Activated CD8-positive, alpha-beta T cell treated with anti-CD3 and anti-CD28 coated beads for 36 hours (primary cell): Measurements from ENCODE around the gene GSTO1. TPM values are rescaled to one million over a fixed set of nuclear protein-coding genes. Genes with fewer than 3 reads are reported as not detected.

Source experiments
- ATAC-seq: fragments of 200-7000 bp; cut with Tn5 transposase; one replicate; pipeline ENCODE4 v1.10.0; 2021; ENCODE audit warnings: mild to moderate bottlenecking, moderate library complexity
- CTCF ChIA-PET: fragments of 350-600 bp; sonication (Branson Sonifier 250); formaldehyde crosslinking; loops from one replicate; lab custom pipeline; 2021; ENCODE audit warnings: antibody characterized with exemption; lab: Charles Lee
- POLR2A ChIA-PET: fragments of 350-600 bp; sonication (Branson Sonifier 250); formaldehyde crosslinking; loops from one replicate; lab custom pipeline; 2021; ENCODE audit warnings: antibody characterized with exemption; lab: Charles Lee
- DNase-seq: peaks from one replicate; pipeline ENCODE4 v3.0.0-alpha.2; 2020
- H3K27ac Mint-ChIP-seq: one replicate; pipeline ENCODE4 v1.8.0; 2021; ENCODE audit warnings: mild to moderate bottlenecking, mixed read lengths
- H3K27me3 Mint-ChIP-seq: one replicate; pipeline ENCODE4 v1.8.0; 2021; ENCODE audit warnings: mixed read lengths
- H3K36me3 Mint-ChIP-seq: one replicate; pipeline ENCODE4 v1.8.0; 2021; ENCODE audit warnings: low read depth, mixed read lengths
- H3K4me1 Mint-ChIP-seq: one replicate; pipeline ENCODE4 v1.8.0; 2021; ENCODE audit warnings: low read depth, mixed read lengths
- H3K4me3 Mint-ChIP-seq: one replicate; pipeline ENCODE4 v1.8.0; 2021; ENCODE audit warnings: mild to moderate bottlenecking, moderate library complexity, mixed read lengths
- H3K9me3 Mint-ChIP-seq: one replicate; pipeline ENCODE4 v1.8.0; 2021; ENCODE audit warnings: mixed read lengths
- intact Hi-C: fragments of 100-400 bp; cut with micrococcal nuclease; formaldehyde crosslinking; loops from one replicate; pipeline ENCODE4 v1.10.0; 2022
- total RNA-seq, 2 experiments: library from RNA; stranded (reverse); gene quantifications; one replicate each; pipeline ENCODE4 v1.2.3, GENCODE V29; 2021
- TF ChIP-seq, protein P1 (sequence below): fragments of 200-600 bp; IDR thresholded peaks from one replicate; pipeline ENCODE4 v1.8.0; 2022; ENCODE audit warnings: antibody characterized with exemption, mild to moderate bottlenecking

GSTO1 gene
- total RNA-seq, 2 experiments from 2014 or later: 179 to 189 TPM

DNA sequence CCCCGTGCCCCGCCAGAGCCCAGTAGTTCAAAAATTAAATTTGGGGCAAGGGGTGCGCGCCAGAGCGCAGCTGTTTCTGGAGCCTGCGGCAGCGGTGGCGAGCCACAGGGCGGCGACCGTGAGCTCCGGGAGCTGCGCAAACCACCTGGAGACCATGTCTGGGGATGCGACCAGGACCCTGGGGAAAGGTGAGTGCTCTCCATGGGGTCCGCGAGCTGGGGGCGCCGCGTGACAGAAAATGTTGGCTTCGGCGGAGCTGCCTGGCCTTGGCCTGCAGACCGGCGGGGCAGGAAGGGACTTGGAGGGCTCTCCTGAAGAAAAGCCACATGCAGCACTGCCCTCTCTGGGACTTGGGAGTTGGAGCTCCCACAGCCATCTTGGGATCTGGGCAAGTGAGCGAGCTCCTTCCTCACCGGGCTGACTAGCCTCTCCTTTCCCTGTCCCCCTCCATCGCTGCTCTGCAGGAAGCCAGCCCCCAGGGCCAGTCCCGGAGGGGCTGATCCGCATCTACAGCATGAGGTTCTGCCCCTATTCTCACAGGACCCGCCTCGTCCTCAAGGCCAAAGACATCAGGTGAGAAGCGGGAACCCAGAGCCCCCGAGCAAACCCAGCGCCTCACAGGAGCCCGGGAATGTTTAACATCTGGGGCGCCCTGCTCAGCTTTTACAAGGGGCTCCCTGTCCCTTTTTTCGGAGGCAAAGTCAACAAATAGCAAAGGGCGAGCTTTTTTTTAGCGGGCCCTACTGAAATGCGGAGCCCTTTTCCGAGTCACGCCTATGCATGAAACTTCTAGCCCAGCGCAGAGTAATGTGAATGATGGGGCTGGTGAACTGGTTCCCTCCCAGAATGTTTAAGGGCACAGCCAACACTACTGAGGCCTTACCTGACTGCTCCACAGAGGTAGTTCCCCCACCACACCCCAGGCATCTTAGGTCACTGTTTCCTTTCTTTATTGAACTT lies 20.4 kb downstream of the GSTO1 start:
- peak; percentile 59 for DNase-seq
- ChIA-PET CTCF (interaction anchor here (0.8 to 12.2 kb wide), 54 partner anchors 9 to 578 kb away, joined by 3 to 239 read pairs (median 4); partner anchors contain the start of genes CFAP58, GSTO1, ITPRIP and SFR1), POLR2A (interaction anchor here (0.6 to 2.0 kb wide), 5 partner anchors 14 to 153 kb away, joined by 3 to 10 read pairs (median 3); partner anchors contain the start of genes ITPRIP and SFR1)
- Mint-ChIP-seq H3K36me3 (no peaks in the 10 kb centered on the region), H3K27me3 (peaks cover 19% of the 10 kb centered on the region), H3K4me3 (peak overlapping the region; percentile 62), H3K9me3 (no peaks in the 10 kb centered on the region), H3K27ac (no peak overlapping the region), H3K4me1 (peaks cover 8% of the 10 kb centered on the region)
- peak; percentile 93 for ATAC-seq
- intact Hi-C loops: no loop called here
- TF ChIP-seq, protein P1, sequence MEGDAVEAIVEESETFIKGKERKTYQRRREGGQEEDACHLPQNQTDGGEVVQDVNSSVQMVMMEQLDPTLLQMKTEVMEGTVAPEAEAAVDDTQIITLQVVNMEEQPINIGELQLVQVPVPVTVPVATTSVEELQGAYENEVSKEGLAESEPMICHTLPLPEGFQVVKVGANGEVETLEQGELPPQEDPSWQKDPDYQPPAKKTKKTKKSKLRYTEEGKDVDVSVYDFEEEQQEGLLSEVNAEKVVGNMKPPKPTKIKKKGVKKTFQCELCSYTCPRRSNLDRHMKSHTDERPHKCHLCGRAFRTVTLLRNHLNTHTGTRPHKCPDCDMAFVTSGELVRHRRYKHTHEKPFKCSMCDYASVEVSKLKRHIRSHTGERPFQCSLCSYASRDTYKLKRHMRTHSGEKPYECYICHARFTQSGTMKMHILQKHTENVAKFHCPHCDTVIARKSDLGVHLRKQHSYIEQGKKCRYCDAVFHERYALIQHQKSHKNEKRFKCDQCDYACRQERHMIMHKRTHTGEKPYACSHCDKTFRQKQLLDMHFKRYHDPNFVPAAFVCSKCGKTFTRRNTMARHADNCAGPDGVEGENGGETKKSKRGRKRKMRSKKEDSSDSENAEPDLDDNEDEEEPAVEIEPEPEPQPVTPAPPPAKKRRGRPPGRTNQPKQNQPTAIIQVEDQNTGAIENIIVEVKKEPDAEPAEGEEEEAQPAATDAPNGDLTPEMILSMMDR: peak; percentile 90

DNA sequence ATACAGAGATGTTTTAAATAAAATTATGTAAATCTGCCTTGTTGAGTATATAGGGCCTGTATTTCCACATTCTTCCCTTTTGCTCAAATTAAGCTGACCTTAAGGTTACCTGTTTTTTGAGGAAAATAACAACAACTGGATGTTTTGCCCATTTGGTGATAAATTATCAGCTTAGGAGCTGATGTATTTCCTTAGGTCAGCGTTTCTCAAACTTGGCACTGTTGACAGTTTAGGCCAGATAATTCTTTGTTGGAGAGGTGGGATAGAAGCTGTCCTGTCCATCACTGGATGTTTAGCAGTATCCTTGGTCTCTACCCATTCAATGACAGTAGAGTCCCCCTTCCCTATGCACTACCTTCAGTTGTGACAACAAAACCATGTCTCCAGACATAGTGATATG lies 21.5 kb downstream of the GSTO1 start:
- Mint-ChIP-seq H3K4me3 (no peak overlapping the region), H3K9me3 (no peaks in the 10 kb centered on the region), H3K36me3 (no peaks in the 10 kb centered on the region), H3K4me1 (peaks cover 8% of the 10 kb centered on the region), H3K27ac (no peak overlapping the region), H3K27me3 (peaks cover 19% of the 10 kb centered on the region)
- intact Hi-C loops: no loop called here
- no peak for ATAC-seq
- DNase-seq: no peak
- TF ChIP-seq, protein P1: no peak
- ChIA-PET POLR2A (interaction anchor here (0.8 to 1.3 kb wide), 3 partner anchors 18 to 154 kb away, joined by 3 to 4 read pairs (median 4); partner anchors contain the start of gene SFR1), CTCF (interaction anchor here (0.9 to 12.2 kb wide), 9 partner anchors 16 to 375 kb away, joined by 3 to 239 read pairs (median 14); partner anchors contain the start of genes CFAP58 and GSTO1)

DNA sequence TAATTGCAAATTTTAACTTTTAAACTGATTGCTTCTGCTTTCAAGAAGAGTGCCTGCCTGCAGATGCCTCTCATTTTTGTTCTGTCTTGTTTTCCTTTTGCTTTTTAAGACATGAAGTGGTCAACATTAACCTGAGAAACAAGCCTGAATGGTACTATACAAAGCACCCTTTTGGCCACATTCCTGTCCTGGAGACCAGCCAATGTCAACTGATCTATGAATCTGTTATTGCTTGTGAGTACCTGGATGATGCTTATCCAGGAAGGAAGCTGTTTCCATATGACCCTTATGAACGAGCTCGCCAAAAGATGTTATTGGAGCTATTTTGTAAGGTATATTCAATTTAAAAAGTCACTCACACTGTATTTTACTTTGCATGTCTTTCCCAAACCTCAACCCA lies 23.1 kb downstream of the GSTO1 start:
- DNase-seq (no peak), ATAC-seq (no peak)
- peaks cover 19% of the 10 kb centered on the region for H3K27me3 Mint-ChIP-seq
- H3K4me1 Mint-ChIP-seq: peaks cover 8% of the 10 kb centered on the region
- no peak overlapping the region for H3K4me3 Mint-ChIP-seq
- ChIA-PET CTCF (interaction anchor here (2.4 to 12.2 kb wide), 4 partner anchors 15 to 76 kb away, joined by 8 to 239 read pairs (median 42); partner anchors contain the start of gene CFAP58), POLR2A (interaction anchor here (1.2 to 1.7 kb wide), 4 partner anchors 9 to 61 kb away, joined by 3 to 4 read pairs (median 3); partner anchors contain the start of gene GSTO2)
- H3K9me3 Mint-ChIP-seq: no peaks in the 10 kb centered on the region
- no peak overlapping the region for H3K27ac Mint-ChIP-seq
- no peaks in the 10 kb centered on the region for H3K36me3 Mint-ChIP-seq
- TF ChIP-seq, protein P1: no peak
- intact Hi-C loops: no loop called here

DNA sequence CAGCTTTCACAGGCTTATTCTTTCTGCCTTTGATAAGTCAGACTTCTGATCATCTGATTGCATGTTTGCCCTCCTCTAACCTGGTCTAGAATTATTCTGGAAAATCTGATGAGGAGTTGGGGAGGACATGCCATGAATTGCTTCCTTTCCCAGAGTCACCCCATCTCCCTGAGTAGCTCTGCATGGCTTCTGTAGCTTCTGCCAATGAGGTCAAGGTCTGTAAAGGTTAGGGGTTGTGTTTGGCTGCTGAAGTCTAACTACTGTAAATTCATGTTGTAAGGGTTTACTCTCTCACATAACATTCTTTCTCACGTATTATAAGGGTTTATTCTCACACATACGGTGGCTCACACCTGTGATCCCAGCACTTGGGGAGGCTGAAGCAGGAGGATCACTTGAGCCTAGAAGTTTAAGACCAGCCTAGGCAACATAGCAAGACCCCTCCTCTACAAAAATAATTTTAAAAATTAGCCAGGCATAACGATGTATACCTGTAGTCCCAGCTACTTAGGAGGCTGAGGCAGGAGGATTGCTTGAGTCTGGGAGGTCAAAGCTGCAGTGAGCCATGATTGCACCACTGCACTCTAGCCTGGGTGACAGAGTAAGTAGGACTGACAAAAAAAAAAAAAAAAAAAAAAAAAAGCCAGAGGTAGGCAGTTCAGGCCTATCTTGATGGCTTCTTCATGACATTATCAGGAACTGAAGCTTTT lies 25.0 kb downstream of the GSTO1 start:
- peaks cover 2% of the 10 kb centered on the region for H3K4me1 Mint-ChIP-seq
- TF ChIP-seq, protein P1: no peak
- H3K27ac Mint-ChIP-seq: no peak overlapping the region
- ATAC-seq (no peak), DNase-seq (no peak)
- peaks cover 19% of the 10 kb centered on the region for H3K27me3 Mint-ChIP-seq
- ChIA-PET POLR2A (interaction anchor here (1.0 kb wide), 2 partner anchors 8 to 39 kb away, joined by 3 to 4 read pairs; no protein-coding TSS in a partner anchor), CTCF (interaction anchor here (1.4 to 12.2 kb wide), 6 partner anchors 9 to 74 kb away, joined by 3 to 239 read pairs (median 18); partner anchors contain the start of gene CFAP58)
- no peaks in the 10 kb centered on the region for H3K36me3 Mint-ChIP-seq
- no peaks in the 10 kb centered on the region for H3K9me3 Mint-ChIP-seq
- H3K4me3 Mint-ChIP-seq: no peak overlapping the region
- intact Hi-C loops: no loop called here
